ENCODE measurements around the gene THRB.

Gene THRB

GRCh38 chr3:24069045-24069444 lies 425.6 kb downstream of the THRB start:
- no peak for DNase-seq

- no peak for DNase-seq
These were observed 427.2 kb downstream of the THRB start for GRCh38 chr3:24067483-24067882.

Data from retina (tissue), 1 donor.